ENCODE data around the gene DGKQ.
A peak's percentile ranks its signal among the peaks of the same experiment; 100 is the strongest.

The DGKQ gene

DNA sequence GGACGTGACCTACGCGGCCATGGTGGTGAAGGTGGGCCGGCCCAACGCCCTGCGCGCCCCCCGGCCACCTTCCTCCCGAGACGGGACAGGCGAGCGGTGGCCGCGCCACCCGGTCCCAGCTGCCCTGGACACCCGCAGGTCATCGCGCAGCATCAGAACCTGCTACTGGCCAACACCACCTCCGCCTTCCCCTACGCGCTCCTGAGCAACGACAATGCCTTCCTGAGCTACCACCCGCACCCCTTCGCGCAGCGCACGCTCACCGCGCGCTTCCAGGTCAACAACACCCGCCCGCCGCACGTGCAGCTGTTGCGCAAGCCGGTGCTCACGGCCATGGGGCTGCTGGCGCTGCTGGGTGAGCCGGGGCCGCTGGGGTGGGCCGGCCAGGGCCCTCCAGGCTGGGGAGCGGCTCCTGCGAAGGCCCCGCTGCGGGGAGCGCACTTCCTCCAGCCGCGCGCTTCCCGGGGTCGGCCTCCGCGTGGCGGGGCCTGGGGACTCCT lies 28.8 kb upstream of the DGKQ start:
- H3K27ac ChIP-seq (ENCODE audit: low read depth, low read length) = no peak overlapping the region
- TF ChIP-seq, protein P1, sequence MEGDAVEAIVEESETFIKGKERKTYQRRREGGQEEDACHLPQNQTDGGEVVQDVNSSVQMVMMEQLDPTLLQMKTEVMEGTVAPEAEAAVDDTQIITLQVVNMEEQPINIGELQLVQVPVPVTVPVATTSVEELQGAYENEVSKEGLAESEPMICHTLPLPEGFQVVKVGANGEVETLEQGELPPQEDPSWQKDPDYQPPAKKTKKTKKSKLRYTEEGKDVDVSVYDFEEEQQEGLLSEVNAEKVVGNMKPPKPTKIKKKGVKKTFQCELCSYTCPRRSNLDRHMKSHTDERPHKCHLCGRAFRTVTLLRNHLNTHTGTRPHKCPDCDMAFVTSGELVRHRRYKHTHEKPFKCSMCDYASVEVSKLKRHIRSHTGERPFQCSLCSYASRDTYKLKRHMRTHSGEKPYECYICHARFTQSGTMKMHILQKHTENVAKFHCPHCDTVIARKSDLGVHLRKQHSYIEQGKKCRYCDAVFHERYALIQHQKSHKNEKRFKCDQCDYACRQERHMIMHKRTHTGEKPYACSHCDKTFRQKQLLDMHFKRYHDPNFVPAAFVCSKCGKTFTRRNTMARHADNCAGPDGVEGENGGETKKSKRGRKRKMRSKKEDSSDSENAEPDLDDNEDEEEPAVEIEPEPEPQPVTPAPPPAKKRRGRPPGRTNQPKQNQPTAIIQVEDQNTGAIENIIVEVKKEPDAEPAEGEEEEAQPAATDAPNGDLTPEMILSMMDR (IDR thresholded peaks at IDR 0.05; ENCODE audit: low read depth, low read length, poor library complexity, severe bottlenecking) = no peak

GRCh38 chr4:1001561-1002130 lies 28.3 kb upstream of the DGKQ start:
- peaks cover 23% of the 10 kb centered on the region for H3K27me3 ChIP-seq (ENCODE audit: control insufficient read depth, low read length)
- TF ChIP-seq EZH2phosphoT487 (IDR thresholded peaks at IDR 0.05; ENCODE audit: borderline replicate concordance, low read length) = no peak
- TF ChIP-seq, protein P1 (IDR thresholded peaks at IDR 0.05; ENCODE audit: low read depth, low read length, poor library complexity, severe bottlenecking) = no peak

More for the DNA sequence above, 28.8 kb upstream of the DGKQ start:
- Histone ChIP-seq H3K9me2 (replicated peaks; ENCODE audit: control insufficient read depth, low read length) (no peaks in the 10 kb centered on the region), H3K4me3 (ENCODE audit: low read length) (no peak overlapping the region), H3K36me3 (ENCODE audit: control insufficient read depth, low read length) (no peaks in the 10 kb centered on the region), H3K4me2 (ENCODE audit: low read length) (no peak overlapping the region), H3K79me2 (ENCODE audit: control insufficient read depth, low read length) (no peaks in the 10 kb centered on the region), H3F3A (ENCODE audit: control insufficient read depth, insufficient read depth) (no peaks in the 10 kb centered on the region), H3K4me1 (ENCODE audit: control insufficient read depth, low read length) (peaks cover 35% of the 10 kb centered on the region), H3K9me3 (ENCODE audit: control insufficient read depth, insufficient read depth, low read length) (no peaks in the 10 kb centered on the region), H4K20me1 (ENCODE audit: control insufficient read depth, insufficient read depth, low read depth, low read length) (no peaks in the 10 kb centered on the region), H3K27me3 (ENCODE audit: control insufficient read depth, low read length) (peaks cover 23% of the 10 kb centered on the region)

GRCh38 chr4:1000686-1001260 lies 27.4 kb upstream of the DGKQ start:
- H3K4me2 ChIP-seq (ENCODE audit: low read length) = peak overlapping the region; percentile 55
- H3K4me3 ChIP-seq (ENCODE audit: low read length) = no peak overlapping the region
- H3K27ac ChIP-seq (ENCODE audit: low read depth, low read length) = no peak overlapping the region
- H3K79me2 ChIP-seq (ENCODE audit: control insufficient read depth, low read length) = no peaks in the 10 kb centered on the region
- peaks cover 32% of the 10 kb centered on the region for H3K27me3 ChIP-seq (ENCODE audit: control insufficient read depth, low read length)
- H4K20me1 ChIP-seq (ENCODE audit: control insufficient read depth, insufficient read depth, low read depth, low read length) = no peaks in the 10 kb centered on the region
- no peaks in the 10 kb centered on the region for H3K36me3 ChIP-seq (ENCODE audit: control insufficient read depth, low read length)
- no peaks in the 10 kb centered on the region for H3F3A ChIP-seq (ENCODE audit: control insufficient read depth, insufficient read depth)
- H3K9me3 ChIP-seq (ENCODE audit: control insufficient read depth, insufficient read depth, low read length) = no peaks in the 10 kb centered on the region
- H3K9me2 ChIP-seq (replicated peaks; ENCODE audit: control insufficient read depth, low read length) = no peaks in the 10 kb centered on the region
- TF ChIP-seq, protein P1 (IDR thresholded peaks at IDR 0.05; ENCODE audit: low read depth, low read length, poor library complexity, severe bottlenecking) = no peak
- no peak for TF ChIP-seq EZH2phosphoT487 (IDR thresholded peaks at IDR 0.05; ENCODE audit: borderline replicate concordance, low read length)
- H3K4me1 ChIP-seq (ENCODE audit: control insufficient read depth, low read length) = peaks cover 35% of the 10 kb centered on the region

More at GRCh38 chr4:1001561-1002130, 28.3 kb upstream of the DGKQ start:
- H3K9me2 ChIP-seq (replicated peaks; ENCODE audit: control insufficient read depth, low read length) = no peaks in the 10 kb centered on the region
- no peaks in the 10 kb centered on the region for H3K36me3 ChIP-seq (ENCODE audit: control insufficient read depth, low read length)
- H3K9me3 ChIP-seq (ENCODE audit: control insufficient read depth, insufficient read depth, low read length) = no peaks in the 10 kb centered on the region
- H3K27ac ChIP-seq (ENCODE audit: low read depth, low read length) = no peak overlapping the region
- no peaks in the 10 kb centered on the region for H4K20me1 ChIP-seq (ENCODE audit: control insufficient read depth, insufficient read depth, low read depth, low read length)
- H3F3A ChIP-seq (ENCODE audit: control insufficient read depth, insufficient read depth) = no peaks in the 10 kb centered on the region
- no peak overlapping the region for H3K4me3 ChIP-seq (ENCODE audit: low read length)
- no peaks in the 10 kb centered on the region for H3K79me2 ChIP-seq (ENCODE audit: control insufficient read depth, low read length)
- H3K4me2 ChIP-seq (ENCODE audit: low read length) = no peak overlapping the region
- H3K4me1 ChIP-seq (ENCODE audit: control insufficient read depth, low read length) = peaks cover 35% of the 10 kb centered on the region

All from DOHH2 (cell line).